ENCODE measurements around the gene FLCN.

Gene FLCN

DNA sequence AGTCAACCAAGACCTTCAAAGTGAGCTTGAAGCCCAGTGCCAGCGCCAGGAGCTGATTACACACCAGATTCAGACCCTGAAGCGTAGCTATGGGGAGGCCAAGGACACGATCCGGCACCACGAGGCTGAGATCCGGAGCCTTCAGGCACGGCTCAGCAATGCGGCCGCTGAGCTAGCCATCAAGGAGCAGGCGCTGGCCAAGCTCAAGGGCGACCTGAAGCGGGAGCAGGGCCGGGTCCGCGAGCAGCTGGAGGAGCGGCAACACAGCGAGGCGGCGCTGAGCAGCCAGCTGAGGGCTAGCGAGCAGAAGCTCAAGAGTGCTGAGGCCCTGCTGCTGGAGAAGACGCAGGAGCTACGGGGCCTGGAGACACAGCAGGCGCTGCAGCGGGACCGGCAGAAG is 72.8 kb downstream of the FLCN start:
- DNase-seq = no peak

Measured in hematopoietic multipotent progenitor cell treated with erythropoietin and hydrocortisone succinate and interleukin-3 and kit ligand, for 6 days (in vitro differentiated cells).